SK-N-SH (cell line): ENCODE results near the gene TLL2.

Source experiments
- CHD2 ChIP-seq: fragments of 150-350 bp; IDR thresholded peaks from 2 replicates; pipeline ENCODE4 v1.6.1; 2018; ENCODE audit warnings: low read length; ENCODE audit not compliant: partially characterized antibody
- CTCF ChIP-seq: fragments of 200-600 bp; sonication (generic); IDR thresholded peaks from 2 replicates; pipeline ENCODE4 v1.6.1; 2017; ENCODE audit warnings: antibody characterized with exemption, mild to moderate bottlenecking, moderate library complexity
- ELF1 ChIP-seq: IDR thresholded peaks from 2 replicates; pipeline ENCODE4 v1.4.0; 2012
- EP300 ChIP-seq, 2 experiments: IDR thresholded peaks; 2 replicates each; pipeline versions ENCODE4 v1.4.0 to v1.6.1; 2012; ENCODE audit warnings: borderline replicate concordance in 1 of 2, low read depth in 1 of 2, low read length in 1 of 2
- EZH2phosphoT487 ChIP-seq: fragments of 200-600 bp; sonication (generic); IDR thresholded peaks from 2 replicates; pipeline ENCODE4 v1.6.1; 2017; ENCODE audit warnings: low read depth, mixed run types, mild to moderate bottlenecking, antibody characterized with exemption, moderate library complexity, borderline replicate concordance
- GABPA ChIP-seq: IDR thresholded peaks from 2 replicates; pipeline ENCODE4 v1.4.0; 2012; ENCODE audit warnings: low read depth, mild to moderate bottlenecking
- GATA2 ChIP-seq: sonication (generic); formaldehyde crosslinking; IDR thresholded peaks from 2 replicates; pipeline ENCODE4 v1.5.0; 2020; ENCODE audit warnings: mild to moderate bottlenecking, missing genetic modification reagents
- IRF3 ChIP-seq: fragments of 150-350 bp; IDR thresholded peaks from 2 replicates; pipeline ENCODE4 v1.6.1; 2016; ENCODE audit warnings: mild to moderate bottlenecking, low read depth, low read length
- JUND ChIP-seq: IDR thresholded peaks from 2 replicates; pipeline ENCODE4 v1.4.0; 2012
- PBX3 ChIP-seq: IDR thresholded peaks from 2 replicates; pipeline ENCODE4; 2012
- POLR2AphosphoS5 ChIP-seq: IDR thresholded peaks from 2 replicates; pipeline ENCODE4 v1.6.1; 2012; ENCODE audit warnings: low read depth, low read length
- RFX5 ChIP-seq: IDR thresholded peaks from 2 replicates; pipeline ENCODE4 v1.6.1; 2012; ENCODE audit warnings: mild to moderate bottlenecking, improper control_type of control experiment, low read length
- TCF12 ChIP-seq: IDR thresholded peaks from 2 replicates; pipeline ENCODE4 v1.4.0; 2012

GRCh38 chr10:96390460-96390864 is 123.3 kb downstream of the TLL2 start:
- no peak for TF ChIP-seq RFX5
- TF ChIP-seq POLR2AphosphoS5 = no peak
- no peak for TF ChIP-seq EP300 (IDR thresholded peaks at IDR 0.05; ENCODE audit: borderline replicate concordance in 1 of 2, low read depth in 1 of 2, low read length in 1 of 2)
- no peak for TF ChIP-seq CTCF
- no peak for TF ChIP-seq TCF12
- TF ChIP-seq CHD2 = no peak
- TF ChIP-seq GABPA = no peak
- TF ChIP-seq PBX3 = no peak
- TF ChIP-seq GATA2 (CRISPR knock-in tag) = no peak
- TF ChIP-seq ELF1 = no peak
- TF ChIP-seq IRF3 = no peak
- TF ChIP-seq JUND = no peak
- no peak for TF ChIP-seq EZH2phosphoT487
